AG09309 (cell line): ENCODE measurements around the gene ZPR1.
"Not testable (repeated sequence)": the region's sequence is repeated elsewhere in the genome, so short reads cannot be mapped to it uniquely, and the experiment has no call there.

Experiments used
- DNase-seq: peaks from one replicate; pipeline ENCODE4 v3.0.0-alpha.2; 2010; ENCODE audit warnings: low read depth
- H3K4me3 ChIP-seq: 2 replicates; pipeline ENCODE4 v1.5.1; 2011; ENCODE audit warnings: mild to moderate bottlenecking, low read depth, low read length, moderate library complexity; ENCODE audit not compliant: control insufficient read depth
- TF ChIP-seq, protein P1 (sequence below): IDR thresholded peaks from 2 replicates; pipeline ENCODE4 v1.5.1; 2011; ENCODE audit warnings: mild to moderate bottlenecking, low read depth, low read length, inconsistent platforms; ENCODE audit not compliant: insufficient read depth, control insufficient read depth; ENCODE audit errors: missing control alignments

ZPR1 gene

DNA sequence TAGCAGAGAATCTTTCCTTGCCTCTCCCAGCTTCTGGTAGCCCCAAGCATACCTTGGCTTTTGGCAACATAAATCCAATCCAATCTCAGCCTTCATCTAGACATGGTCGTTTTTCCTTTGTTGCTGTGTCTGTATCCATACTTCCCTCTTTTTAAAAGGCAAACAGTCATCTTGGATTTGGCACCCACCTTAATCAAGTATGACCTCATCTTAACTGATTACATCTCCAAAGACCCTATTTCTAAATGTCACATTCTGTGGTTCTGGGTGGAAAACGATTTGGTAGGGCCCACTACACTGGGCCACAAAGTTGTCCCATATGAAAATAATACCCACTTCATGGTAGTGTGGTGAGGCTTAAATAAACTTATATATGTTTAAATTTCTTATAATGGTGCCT is 15.9 kb downstream of the ZPR1 start:
- no peak for DNase-seq
- peak overlapping the region; percentile 67 for H3K4me3 ChIP-seq
- TF ChIP-seq, protein P1, sequence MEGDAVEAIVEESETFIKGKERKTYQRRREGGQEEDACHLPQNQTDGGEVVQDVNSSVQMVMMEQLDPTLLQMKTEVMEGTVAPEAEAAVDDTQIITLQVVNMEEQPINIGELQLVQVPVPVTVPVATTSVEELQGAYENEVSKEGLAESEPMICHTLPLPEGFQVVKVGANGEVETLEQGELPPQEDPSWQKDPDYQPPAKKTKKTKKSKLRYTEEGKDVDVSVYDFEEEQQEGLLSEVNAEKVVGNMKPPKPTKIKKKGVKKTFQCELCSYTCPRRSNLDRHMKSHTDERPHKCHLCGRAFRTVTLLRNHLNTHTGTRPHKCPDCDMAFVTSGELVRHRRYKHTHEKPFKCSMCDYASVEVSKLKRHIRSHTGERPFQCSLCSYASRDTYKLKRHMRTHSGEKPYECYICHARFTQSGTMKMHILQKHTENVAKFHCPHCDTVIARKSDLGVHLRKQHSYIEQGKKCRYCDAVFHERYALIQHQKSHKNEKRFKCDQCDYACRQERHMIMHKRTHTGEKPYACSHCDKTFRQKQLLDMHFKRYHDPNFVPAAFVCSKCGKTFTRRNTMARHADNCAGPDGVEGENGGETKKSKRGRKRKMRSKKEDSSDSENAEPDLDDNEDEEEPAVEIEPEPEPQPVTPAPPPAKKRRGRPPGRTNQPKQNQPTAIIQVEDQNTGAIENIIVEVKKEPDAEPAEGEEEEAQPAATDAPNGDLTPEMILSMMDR: no peak

DNA sequence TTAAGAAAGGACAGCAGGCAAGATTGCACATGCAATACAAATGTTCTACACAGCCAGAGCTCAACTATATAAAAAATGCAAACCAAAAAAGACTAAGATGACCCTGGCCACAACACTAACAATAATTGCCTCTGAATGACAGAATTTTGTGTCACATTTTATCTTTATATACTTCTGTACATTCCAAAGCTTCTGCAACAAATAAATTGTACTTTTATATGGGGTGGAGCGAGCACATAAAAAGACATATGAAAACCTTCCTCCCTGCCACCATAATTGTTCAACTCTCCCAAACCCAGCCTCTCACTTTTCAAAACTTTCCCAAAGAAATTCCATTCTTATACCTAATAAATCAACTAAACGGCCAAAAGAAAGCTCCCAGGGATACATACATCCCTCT is 25.7 kb downstream of the ZPR1 start:
- no peak overlapping the region for H3K4me3 ChIP-seq
- TF ChIP-seq, protein P1: no peak
- DNase-seq: no peak

DNA sequence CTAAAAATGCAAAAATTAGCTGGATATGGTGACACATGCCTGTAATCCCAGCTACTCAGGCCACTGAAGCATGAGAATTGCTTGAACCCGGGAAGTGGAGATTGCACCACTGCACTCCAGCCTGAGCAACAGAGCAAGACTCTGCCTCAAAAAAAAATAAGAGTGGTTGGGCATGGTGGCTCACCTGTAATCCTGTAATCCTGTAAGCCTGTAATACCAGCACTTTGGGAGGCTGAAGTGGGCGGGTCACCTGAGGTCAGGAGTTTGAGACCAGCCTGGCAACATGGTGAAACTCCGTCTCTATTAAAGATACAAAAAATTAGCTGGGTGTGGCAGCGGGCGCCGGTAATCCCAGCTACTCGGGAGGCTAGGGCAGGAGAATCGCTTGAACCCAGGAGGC is 31.8 kb downstream of the ZPR1 start:
- not testable (repeated sequence) for DNase-seq

DNA sequence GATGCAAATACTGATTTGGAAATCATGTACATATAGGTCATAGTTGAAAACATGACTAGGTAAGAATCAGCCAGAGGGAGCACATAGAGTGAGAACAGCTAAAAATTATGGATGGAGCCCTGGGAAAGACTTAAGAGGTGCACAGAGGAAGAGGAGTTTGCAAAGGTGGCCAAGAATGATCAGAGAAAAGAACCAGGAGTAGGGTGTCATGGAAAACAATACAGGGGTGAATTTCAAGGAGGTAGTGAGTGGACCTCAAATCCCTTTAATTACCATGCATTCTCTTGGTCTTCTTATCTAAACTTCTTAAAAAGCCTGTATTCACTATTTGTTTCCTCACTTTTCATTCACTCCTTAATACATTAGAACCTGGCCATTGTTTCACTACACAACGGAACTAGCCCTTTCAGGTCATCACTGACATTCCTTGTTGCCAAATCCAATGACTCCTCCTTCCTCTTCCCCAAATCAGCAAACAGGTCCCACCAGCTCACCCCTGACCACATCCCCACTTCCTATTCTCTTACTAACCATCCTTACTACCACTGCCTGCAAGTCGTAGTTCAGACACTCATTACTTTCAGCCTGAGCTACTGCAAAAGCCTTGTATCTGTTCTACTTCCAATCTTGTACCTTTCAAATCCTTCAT is 37.6 kb downstream of the ZPR1 start:
- no peak for DNase-seq
- H3K4me3 ChIP-seq: no peak overlapping the region
- TF ChIP-seq, protein P1: no peak

More for the DNA sequence above, 31.8 kb downstream of the ZPR1 start:
- not testable (repeated sequence) for H3K4me3 ChIP-seq

DNA sequence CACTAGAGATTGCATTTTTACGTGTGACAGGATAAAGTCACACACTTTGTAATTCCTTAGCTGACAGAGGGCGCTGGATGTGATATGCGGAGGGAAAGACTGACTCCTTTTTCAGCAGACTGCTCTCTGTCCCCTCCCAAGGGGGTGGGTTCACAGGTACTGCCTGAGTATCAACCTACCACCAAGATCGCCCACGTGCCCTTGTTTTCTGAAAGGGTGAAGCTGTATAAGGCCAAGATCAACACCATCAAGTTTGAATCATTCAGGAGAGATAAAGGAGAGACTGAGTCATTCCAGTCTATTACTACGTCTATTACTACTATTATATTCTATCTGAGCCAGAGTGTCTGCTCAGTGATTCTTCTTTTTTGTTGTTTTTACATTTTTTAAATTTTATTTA is 45.7 kb downstream of the ZPR1 start:
- H3K4me3 ChIP-seq: no peak overlapping the region
- no peak for DNase-seq
- TF ChIP-seq, protein P1: no peak

DNA sequence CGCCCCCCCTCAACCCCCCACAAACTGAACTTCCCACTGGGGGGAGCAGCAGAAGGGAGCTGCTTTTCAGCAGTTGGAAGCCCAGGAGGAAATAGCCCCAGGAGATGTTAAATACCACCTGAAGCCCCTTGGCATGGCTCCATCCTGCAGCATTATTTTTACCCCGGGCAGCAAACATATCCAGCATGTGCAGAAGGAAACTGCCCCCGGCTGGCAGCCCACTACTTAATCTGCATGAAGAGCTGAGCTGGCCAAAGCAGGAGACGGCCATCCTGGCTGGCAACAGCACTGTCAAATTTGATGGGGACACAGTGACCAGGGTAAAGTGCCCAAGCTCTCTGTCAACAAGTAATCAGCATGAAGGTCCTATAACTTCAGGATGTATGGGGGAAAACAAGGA is 47.1 kb downstream of the ZPR1 start:
- no peak overlapping the region for H3K4me3 ChIP-seq
- TF ChIP-seq, protein P1: no peak
- no peak for DNase-seq

DNA sequence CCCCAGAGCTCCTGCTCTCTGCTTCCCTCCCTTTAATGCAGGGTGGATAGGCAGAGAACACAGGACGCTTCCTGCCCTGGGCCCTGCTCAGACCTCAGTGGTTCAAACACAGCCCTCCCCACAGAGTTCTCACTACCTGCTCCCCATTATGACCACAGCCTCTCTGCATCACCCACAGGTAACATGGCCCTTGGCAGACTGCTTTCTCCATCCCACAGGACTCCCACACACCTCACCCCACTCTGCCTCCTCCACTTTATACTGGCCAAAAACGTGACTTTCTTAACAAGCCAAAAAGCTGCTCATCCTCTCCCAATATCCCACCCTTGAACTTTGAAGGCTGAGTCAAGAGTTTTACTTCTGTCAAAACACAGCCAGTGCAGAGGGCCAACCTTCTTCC is 48.8 kb downstream of the ZPR1 start:
- no peak for DNase-seq
- H3K4me3 ChIP-seq: no peak overlapping the region
- TF ChIP-seq, protein P1: no peak
